Measurements from ENCODE around the gene CENPX.

The CENPX gene

DNA sequence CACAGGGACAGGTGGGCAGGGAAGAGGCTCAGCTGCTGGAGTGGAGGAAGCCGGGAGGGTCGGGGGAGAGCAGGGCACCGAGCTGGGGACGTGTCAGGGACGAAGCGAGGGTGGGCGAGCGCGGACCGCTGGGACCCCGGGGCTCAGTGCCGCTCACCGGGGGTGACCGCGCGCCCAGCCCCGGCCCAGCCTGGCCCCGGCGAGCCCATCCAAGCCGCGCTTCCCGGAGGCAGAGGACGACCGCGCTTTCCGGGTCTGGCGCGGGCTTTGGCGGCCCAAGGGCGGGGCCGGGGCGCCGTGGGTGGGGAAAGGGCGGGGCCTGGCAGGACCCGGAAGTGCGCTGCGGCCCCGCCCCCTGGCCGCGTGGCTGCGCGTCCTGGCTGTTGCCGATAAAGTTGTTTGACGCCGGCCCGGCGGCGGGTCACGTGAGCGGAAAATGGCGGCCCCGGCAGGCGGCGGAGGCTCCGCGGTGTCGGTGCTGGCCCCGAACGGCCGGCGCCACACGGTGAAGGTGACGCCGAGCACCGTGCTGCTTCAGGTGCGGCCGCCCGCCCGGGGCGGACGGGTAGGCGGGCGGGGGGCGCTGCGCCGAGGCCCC lies 45.4 kb downstream of the CENPX start, which contains the start of gene ASPSCR1:
Gene ASPSCR1, plus strand, starts transcription at position 419 of the 598 bp plus-strand sequence. Its CDS starts 18 bp downstream, at position 437.
- peak within 1 kb of the TSS; percentile 93 for H3K4me3 ChIP-seq (ENCODE audit: low read depth, low read length)
- TF ChIP-seq, protein P1, sequence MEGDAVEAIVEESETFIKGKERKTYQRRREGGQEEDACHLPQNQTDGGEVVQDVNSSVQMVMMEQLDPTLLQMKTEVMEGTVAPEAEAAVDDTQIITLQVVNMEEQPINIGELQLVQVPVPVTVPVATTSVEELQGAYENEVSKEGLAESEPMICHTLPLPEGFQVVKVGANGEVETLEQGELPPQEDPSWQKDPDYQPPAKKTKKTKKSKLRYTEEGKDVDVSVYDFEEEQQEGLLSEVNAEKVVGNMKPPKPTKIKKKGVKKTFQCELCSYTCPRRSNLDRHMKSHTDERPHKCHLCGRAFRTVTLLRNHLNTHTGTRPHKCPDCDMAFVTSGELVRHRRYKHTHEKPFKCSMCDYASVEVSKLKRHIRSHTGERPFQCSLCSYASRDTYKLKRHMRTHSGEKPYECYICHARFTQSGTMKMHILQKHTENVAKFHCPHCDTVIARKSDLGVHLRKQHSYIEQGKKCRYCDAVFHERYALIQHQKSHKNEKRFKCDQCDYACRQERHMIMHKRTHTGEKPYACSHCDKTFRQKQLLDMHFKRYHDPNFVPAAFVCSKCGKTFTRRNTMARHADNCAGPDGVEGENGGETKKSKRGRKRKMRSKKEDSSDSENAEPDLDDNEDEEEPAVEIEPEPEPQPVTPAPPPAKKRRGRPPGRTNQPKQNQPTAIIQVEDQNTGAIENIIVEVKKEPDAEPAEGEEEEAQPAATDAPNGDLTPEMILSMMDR (IDR thresholded peaks at IDR 0.05; ENCODE audit: borderline replicate concordance, insufficient read depth, low read depth, low read length) = no peak

DNA sequence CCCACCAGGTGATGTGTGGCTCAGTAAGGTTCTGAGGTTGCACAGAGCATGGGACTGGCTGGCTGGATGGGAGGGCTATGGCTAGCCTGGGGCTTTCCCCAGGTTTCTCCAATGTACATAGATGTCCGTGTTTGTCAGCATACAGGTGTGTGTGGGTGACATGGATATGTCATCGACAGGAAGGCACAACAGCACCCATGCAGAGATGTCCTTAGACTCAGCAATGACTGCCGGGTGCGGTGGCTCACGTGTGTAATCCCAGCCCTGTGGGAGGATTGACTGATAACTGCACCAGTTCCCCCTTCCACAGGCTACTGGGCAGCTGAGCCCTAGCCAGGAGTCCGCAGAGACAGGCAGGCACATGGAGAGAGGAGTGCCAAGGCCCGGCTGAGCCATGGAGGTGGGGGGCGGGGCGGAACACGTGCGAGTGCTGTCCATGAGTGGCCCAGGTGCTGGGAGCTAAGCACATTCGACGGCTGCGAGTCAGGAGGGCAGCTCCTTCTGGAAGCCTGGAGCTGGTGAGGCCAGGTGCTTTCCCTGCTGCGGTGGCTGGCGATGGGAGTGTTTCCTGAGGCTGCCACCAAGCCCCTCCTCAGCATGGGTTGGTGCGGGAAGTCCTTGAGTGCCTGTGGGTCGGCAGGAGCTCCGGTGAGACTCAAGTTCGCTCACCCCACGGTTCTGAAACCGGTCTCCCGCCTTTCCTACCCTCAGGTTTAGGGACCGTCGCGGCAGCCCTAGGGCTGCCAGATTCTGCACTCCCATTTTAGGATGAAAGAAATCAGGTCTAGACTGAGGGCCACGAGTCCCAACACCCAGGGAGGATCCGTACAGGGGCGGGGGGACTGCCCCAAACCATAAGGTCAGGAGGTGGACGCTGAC lies 46.1 kb downstream of the CENPX start:
- peak overlapping the region; percentile 93 for H3K4me3 ChIP-seq (ENCODE audit: low read depth, low read length)
- TF ChIP-seq, protein P1 (IDR thresholded peaks at IDR 0.05; ENCODE audit: borderline replicate concordance, insufficient read depth, low read depth, low read length) = no peak

DNA sequence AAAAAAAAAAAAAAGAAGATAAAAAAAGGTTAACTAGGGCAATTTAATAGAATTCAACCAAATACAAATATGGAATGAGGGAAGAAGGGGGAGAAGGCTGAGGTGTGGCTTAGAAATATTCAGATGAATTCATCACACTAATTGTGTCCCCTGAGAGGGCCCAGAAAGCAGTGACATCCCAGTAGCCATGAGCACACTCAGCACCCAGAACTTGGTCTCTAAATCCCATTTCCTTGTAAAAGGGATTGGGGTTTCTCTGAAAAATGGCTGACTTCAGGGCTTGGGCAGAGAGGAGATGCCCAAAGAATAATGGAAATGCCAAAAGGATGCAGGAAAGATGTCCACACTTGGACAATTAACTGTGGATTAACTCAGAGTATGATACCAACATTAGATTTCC lies 49.2 kb downstream of the CENPX start:
- TF ChIP-seq, protein P1 (IDR thresholded peaks at IDR 0.05; ENCODE audit: borderline replicate concordance, insufficient read depth, low read depth, low read length) = no peak
- no peak overlapping the region for H3K4me3 ChIP-seq (ENCODE audit: low read depth, low read length)

DNA sequence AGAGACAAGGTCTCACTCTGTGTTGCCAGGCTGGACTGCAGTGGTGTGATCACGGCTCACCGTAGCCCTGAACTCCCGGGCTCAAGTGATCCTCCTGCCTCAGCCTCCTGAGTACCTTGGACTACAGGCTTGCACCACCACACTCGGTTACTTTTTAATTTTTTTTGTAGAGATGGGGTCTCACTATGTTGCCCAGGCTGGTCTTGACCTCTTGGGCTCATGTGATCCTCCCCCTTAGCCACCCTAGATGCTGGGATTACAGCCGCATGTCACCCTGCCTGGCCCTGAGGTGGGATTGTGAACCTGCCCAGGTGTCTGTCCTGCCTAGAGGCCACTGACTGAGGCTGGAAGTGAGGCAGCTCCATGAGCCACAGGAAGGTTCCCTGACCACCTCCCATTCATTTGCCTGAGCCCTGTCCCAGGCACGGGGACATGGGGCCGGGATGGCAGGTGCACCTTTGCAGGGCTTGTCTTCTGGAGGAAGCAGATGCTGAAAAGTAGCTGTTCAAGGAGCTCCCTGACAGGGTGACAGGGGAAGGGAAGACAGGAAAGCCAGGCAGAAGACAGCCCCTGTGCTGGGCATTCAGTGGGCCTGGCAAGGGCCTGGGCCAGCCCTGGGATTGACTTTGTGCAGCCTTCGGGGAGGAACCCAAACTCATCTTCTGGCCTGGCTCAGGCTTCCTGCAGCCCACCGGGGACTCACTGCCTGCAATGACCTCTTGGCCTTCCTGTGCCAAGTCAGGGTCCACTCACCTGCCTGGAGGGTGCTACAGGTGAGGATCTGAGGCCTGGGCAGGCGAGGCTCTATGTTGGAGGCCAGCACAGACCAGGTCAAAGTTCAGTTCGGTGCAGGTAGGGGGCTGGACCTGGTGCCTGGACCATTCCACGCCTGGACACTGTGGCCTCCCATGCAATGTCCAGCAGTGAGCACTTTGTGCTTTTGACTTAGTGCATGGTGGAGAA lies 53.5 kb downstream of the CENPX start:
- H3K4me3 ChIP-seq (ENCODE audit: low read depth, low read length) = no peak overlapping the region
- TF ChIP-seq, protein P1 (IDR thresholded peaks at IDR 0.05; ENCODE audit: borderline replicate concordance, insufficient read depth, low read depth, low read length) = no peak

Data from GM12875 (cell line).